ENCODE data around the gene SLC39A5. TPM values are rescaled to one million over a fixed set of nuclear protein-coding genes. Genes with fewer than 3 reads are reported as not detected.

Gene SLC39A5, protein sequence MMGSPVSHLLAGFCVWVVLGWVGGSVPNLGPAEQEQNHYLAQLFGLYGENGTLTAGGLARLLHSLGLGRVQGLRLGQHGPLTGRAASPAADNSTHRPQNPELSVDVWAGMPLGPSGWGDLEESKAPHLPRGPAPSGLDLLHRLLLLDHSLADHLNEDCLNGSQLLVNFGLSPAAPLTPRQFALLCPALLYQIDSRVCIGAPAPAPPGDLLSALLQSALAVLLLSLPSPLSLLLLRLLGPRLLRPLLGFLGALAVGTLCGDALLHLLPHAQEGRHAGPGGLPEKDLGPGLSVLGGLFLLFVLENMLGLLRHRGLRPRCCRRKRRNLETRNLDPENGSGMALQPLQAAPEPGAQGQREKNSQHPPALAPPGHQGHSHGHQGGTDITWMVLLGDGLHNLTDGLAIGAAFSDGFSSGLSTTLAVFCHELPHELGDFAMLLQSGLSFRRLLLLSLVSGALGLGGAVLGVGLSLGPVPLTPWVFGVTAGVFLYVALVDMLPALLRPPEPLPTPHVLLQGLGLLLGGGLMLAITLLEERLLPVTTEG
- total RNA-seq (2021; fragmentation: NEBNext Ultra II Directional; extraction: Animal tissue kit (Norgen Biotek cat#: 25700)) (0.25 TPM in 1 of 2 replicates, not detected in the other), polyA plus RNA-seq (2011; rRNA removed) (0.27 and 0.75 TPM in 2 replicates), polyA minus RNA-seq (2011; rRNA and poly(A)+ RNA removed) (0.47 TPM in 1 of 2 replicates, not detected in the other)
- 0.48 TPM for polyA plus RNA-seq (2011; cell fraction: cytosol; rRNA removed)
- 2.7 TPM for polyA plus RNA-seq (2011; cell fraction: nucleus; rRNA removed)
- polyA plus RNA-seq (2012, experiment 1 of 2), result 0.27 to 0.88 TPM (median 0.51 TPM) in 3 of 4 replicates, not detected in the other
- polyA plus RNA-seq (2012, experiment 2 of 2), result 0.24 TPM
- polyA plus RNA-seq (2013, experiment 1 of 2), result 0.04 TPM
- polyA plus RNA-seq (2013, experiment 2 of 2), result 0.09 TPM
- polyA minus RNA-seq (2011; cell fraction: cytosol; rRNA and poly(A)+ RNA removed), result not detected
- not detected for polyA minus RNA-seq (2011; cell fraction: nucleus; rRNA and poly(A)+ RNA removed)
- long read RNA-seq, experiment 1, result 0 reads
- long read RNA-seq, experiment 2, result 0 reads

DNA sequence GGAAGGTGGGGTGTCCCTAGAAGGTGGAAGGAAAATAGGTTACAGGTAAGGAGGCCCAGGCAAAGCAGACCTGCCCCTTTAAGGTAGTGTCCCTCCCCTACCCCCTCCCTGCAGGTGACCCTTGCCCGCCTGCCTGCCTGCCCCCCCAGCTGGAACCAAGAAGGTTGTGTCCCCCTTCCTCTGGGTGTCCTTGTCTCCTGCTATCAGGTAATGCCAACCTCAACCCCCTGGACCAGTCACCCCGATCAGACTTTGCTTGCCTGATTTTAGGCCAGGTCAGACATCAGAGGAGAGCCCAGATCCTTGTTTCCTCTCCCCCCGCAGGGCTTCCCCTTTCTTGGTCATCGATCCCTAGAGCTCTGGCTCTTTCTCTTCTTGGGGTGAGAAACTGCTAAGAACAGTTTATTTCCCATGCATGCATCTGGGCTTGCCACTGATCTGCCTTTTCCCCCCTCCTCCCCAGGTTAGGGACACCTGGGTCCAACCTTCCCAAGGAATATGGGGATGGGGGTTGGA is at the start of gene SLC39A5:
Gene SLC39A5, plus strand, starts transcription at position 136 of the 516 bp plus-strand sequence. CDS start 1,224 bp downstream, outside the sequence.
- no peak within 1 kb of the TSS for H2BK120ac ChIP-seq (replicated peaks; ENCODE audit: low read depth, low read length)
- no peak within 1 kb of the TSS for H4K5ac ChIP-seq (ENCODE audit: insufficient read length, low read depth, low read length)
- H3K4ac ChIP-seq (replicated peaks; ENCODE audit: insufficient read length, low read depth, low read length), result no peak within 1 kb of the TSS
- H3K23me2 ChIP-seq (ENCODE audit: low read depth, low read length), result no peaks in the 10 kb centered on the region
- no peak within 1 kb of the TSS for H3K18ac ChIP-seq (ENCODE audit: extremely low read depth, low read length)
- H2BK5ac ChIP-seq (ENCODE audit: low read depth, low read length), result no peak within 1 kb of the TSS
- H2BK12ac ChIP-seq (ENCODE audit: low read depth, low read length), result no peak within 1 kb of the TSS
- H3K27me3 ChIP-seq (replicated peaks in 1 of 4; ENCODE audit: control insufficient read depth in 3 of 4, extremely low read depth in 1 of 4, insufficient read depth in 3 of 4, low read length in 3 of 4), result no peaks in the 10 kb centered on the region
- H3K14ac ChIP-seq (ENCODE audit: insufficient read length), result no peak within 1 kb of the TSS
- no peaks in the 10 kb centered on the region for H3K79me2 ChIP-seq (ENCODE audit: control insufficient read depth in 1 of 2, insufficient read depth in 2 of 2, low read length in 2 of 2)
- no peak within 1 kb of the TSS for H3K4me3 ChIP-seq (ENCODE audit: extremely low read depth in 1 of 4, insufficient read depth in 2 of 4, low read depth in 3 of 4, low read length in 4 of 4)
- no peak within 1 kb of the TSS for H3K23ac ChIP-seq (ENCODE audit: insufficient read length)
- H3K9ac ChIP-seq (replicated peaks in 1 of 4; ENCODE audit: extremely low read depth in 1 of 4, low read depth in 3 of 4, low read length in 3 of 4), result no peak within 1 kb of the TSS
- FAIRE-seq (no peak), DNase-seq (ENCODE audit: low read depth in 1 of 2, low spot score in 2 of 2) (no peak)
- no peak within 1 kb of the TSS for H2AFZ ChIP-seq (ENCODE audit: low read length)
- no peak within 1 kb of the TSS for H2BK15ac ChIP-seq (ENCODE audit: low read length)
- H4K91ac ChIP-seq (replicated peaks; ENCODE audit: insufficient read length, low read length), result no peak within 1 kb of the TSS
- H3K4me1 ChIP-seq (replicated peaks in 1 of 4; ENCODE audit: control insufficient read depth in 3 of 4, insufficient read depth in 4 of 4, low read length in 3 of 4), result peaks cover 0 to 6% (median under 1%) of the 10 kb centered on the region in 4 experiments; a peak in 4 of 7 replicates
- peaks cover 0 to 4% (median 1%) of the 10 kb centered on the region in 4 experiments; a peak in 1 of 8 replicates for H3K36me3 ChIP-seq (ENCODE audit: control insufficient read depth in 2 of 4, insufficient read depth in 4 of 4, low read length in 3 of 4)
- ChIA-PET CTCF (ENCODE audit: partially characterized antibody) (interaction anchor here (0.9 to 10.5 kb wide), 4 partner anchors 23 to 231 kb away, joined by 3 to 72 read pairs (median 4); partner anchors contain the start of gene COQ10A), POLR2A (ENCODE audit: partially characterized antibody) (interaction anchor here (1.0 to 3.4 kb wide), 4 partner anchors 36 to 42 kb away, joined by 3 to 11 read pairs (median 4); partner anchors contain the start of gene SMARCC2)
- no peak within 1 kb of the TSS for H3K56ac ChIP-seq (replicated peaks; ENCODE audit: insufficient read length, low read depth, low read length)
- TF ChIP-seq HDAC6 (IDR thresholded peaks at IDR 0.05; ENCODE audit: low read depth, low read length) (no peak), SAP30 (IDR thresholded peaks at IDR 0.05; ENCODE audit: insufficient read depth, insufficient replicate concordance, low read length) (no peak), BRCA1 (IDR thresholded peaks at IDR 0.05; ENCODE audit: low read depth, low read length) (no peak), JUND (IDR thresholded peaks at IDR 0.05; ENCODE audit: low read length) (no peak), EZH2 (IDR thresholded peaks at IDR 0.05; ENCODE audit: low read depth, low read length, severe bottlenecking) (no peak)
- TF ChIP-seq, protein P1, sequence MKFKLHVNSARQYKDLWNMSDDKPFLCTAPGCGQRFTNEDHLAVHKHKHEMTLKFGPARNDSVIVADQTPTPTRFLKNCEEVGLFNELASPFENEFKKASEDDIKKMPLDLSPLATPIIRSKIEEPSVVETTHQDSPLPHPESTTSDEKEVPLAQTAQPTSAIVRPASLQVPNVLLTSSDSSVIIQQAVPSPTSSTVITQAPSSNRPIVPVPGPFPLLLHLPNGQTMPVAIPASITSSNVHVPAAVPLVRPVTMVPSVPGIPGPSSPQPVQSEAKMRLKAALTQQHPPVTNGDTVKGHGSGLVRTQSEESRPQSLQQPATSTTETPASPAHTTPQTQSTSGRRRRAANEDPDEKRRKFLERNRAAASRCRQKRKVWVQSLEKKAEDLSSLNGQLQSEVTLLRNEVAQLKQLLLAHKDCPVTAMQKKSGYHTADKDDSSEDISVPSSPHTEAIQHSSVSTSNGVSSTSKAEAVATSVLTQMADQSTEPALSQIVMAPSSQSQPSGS (IDR thresholded peaks at IDR 0.05; ENCODE audit: low read length), result no peak
- no peak within 1 kb of the TSS for H2BK20ac ChIP-seq (ENCODE audit: low read length)
- H3K4me2 ChIP-seq (ENCODE audit: insufficient read depth in 1 of 2, low read depth in 2 of 2, low read length in 2 of 2), result no peak within 1 kb of the TSS
- H2AK5ac ChIP-seq (ENCODE audit: low read depth, low read length), result 0 out of 2 replicates have a peak within 1 kb of the TSS, but pooled peaks have one; percentile 24
- H4K8ac ChIP-seq (ENCODE audit: extremely low read depth, insufficient read depth, low read length), result peak within 1 kb of the TSS; percentile 76; the same call in 1 of the 2 replicates
- no peaks in the 10 kb centered on the region for H4K20me1 ChIP-seq (replicated peaks in 1 of 2; ENCODE audit: control insufficient read depth in 1 of 2, insufficient read depth in 2 of 2, low read length in 2 of 2)
- WGBS, 2 experiments (ENCODE audit: extremely low coverage in 1 of 2, insufficient coverage in 1 of 2, insufficient read length in 1 of 2, insufficient replicate concordance in 2 of 2, low coverage in 1 of 2, low lambda C conversion rate in 2 of 2, missing lambda C conversion rate in 1 of 2), result 90% methylated on average over 3 of the region's 4 CpGs; no CpG with 5 or more reads in 1 of the 2 experiments
- H3K27ac ChIP-seq (ENCODE audit: low read depth, low read length), result no peak within 1 kb of the TSS
- H3K79me1 ChIP-seq (ENCODE audit: low read depth, low read length), result peaks cover 2% of the 10 kb centered on the region; the same call in 1 of the 2 replicates
- no peaks in the 10 kb centered on the region for H3K9me3 ChIP-seq (ENCODE audit: insufficient read depth in 2 of 2, low read depth in 1 of 2, low read length in 1 of 2)
